IMR-90 (cell line): ENCODE measurements around the gene CMTM1. TPM values are rescaled to one million over a fixed set of nuclear protein-coding genes. Genes with fewer than 3 reads are reported as not detected.

Source experiments
- ATAC-seq: fragments of 200-7000 bp; cut with Tn5 transposase; 2 replicates; pipeline ENCODE4 v1.9.1; 2020; ENCODE audit warnings: low read depth, mild to moderate bottlenecking, moderate library complexity
- BruUV-seq: library from RNA; stranded (reverse); fragments of 400-500 nt; replicated peaks from 2 replicates; lab custom pipeline; 2021; lab: Mats Ljungman, UMichigan
- CTCF ChIA-PET: fragments of 300-600 bp; formaldehyde crosslinking; extraction: SDS; loops from one replicate; lab custom pipeline; 2021; ENCODE audit warnings: antibody characterized with exemption; lab: Yijun Ruan, JAX
- POLR2A ChIA-PET: fragments of 300-600 bp; sonication (Branson Sonifier 250); formaldehyde crosslinking; loops from one replicate; lab custom pipeline; 2022; ENCODE audit warnings: antibody characterized with exemption; ENCODE audit not compliant: unreplicated experiment; lab: Charles Lee
- DNase-seq: peaks from one replicate; pipeline ENCODE4 v3.0.0; 2013
- H2AFZ ChIP-seq: replicated peaks from 2 replicates; pipeline ENCODE3; 2013; ENCODE audit warnings: low read length, mild to moderate bottlenecking; ENCODE audit not compliant: poor library complexity
- H2AK5ac ChIP-seq: 2 replicates; pipeline ENCODE4 v1.6.1; 2013; ENCODE audit warnings: low read depth, low read length, inconsistent platforms
- H2AK9ac ChIP-seq: replicated peaks from 2 replicates; pipeline ENCODE3; 2013; ENCODE audit warnings: mild to moderate bottlenecking, low read depth, low read length, moderate library complexity; ENCODE audit not compliant: poor library complexity
- H2BK120ac ChIP-seq: 2 replicates; pipeline ENCODE4 v1.6.1; 2013; ENCODE audit warnings: low read depth, low read length, inconsistent platforms
- H2BK15ac ChIP-seq: 3 replicates; pipeline ENCODE4 v1.6.1; 2013; ENCODE audit warnings: low read depth, low read length, inconsistent platforms
- H2BK20ac ChIP-seq: 2 replicates; pipeline ENCODE4 v1.6.1; 2013; ENCODE audit warnings: low read depth, mild to moderate bottlenecking, inconsistent platforms, low read length, moderate library complexity
- H2BK5ac ChIP-seq: 2 replicates; pipeline ENCODE4 v1.6.1; 2013; ENCODE audit warnings: mild to moderate bottlenecking, low read depth, low read length, inconsistent platforms; ENCODE audit not compliant: poor library complexity, severe bottlenecking
- H3K14ac ChIP-seq: replicated peaks from 2 replicates; pipeline ENCODE4 v1.6.1; 2013; ENCODE audit warnings: low read depth, low read length, inconsistent platforms
- H3K18ac ChIP-seq: 2 replicates; pipeline ENCODE4 v1.6.1; 2013; ENCODE audit warnings: low read depth, low read length, control low read depth
- H3K23ac ChIP-seq: 2 replicates; pipeline ENCODE4 v1.6.1; 2013; ENCODE audit warnings: low read depth, low read length, inconsistent platforms
- H3K27ac ChIP-seq: 2 replicates; pipeline ENCODE4 v1.5.1; 2013; ENCODE audit warnings: mild to moderate bottlenecking, control low read depth, low read length; ENCODE audit not compliant: insufficient read depth
- H3K27me3 ChIP-seq: 2 replicates; pipeline ENCODE4 v1.6.1; 2013; ENCODE audit warnings: low read length; ENCODE audit not compliant: control insufficient read depth, insufficient read depth
- H3K36me3 ChIP-seq: 2 replicates; pipeline ENCODE4 v1.6.1; 2013; ENCODE audit warnings: low read length, mixed read lengths; ENCODE audit not compliant: control insufficient read depth, insufficient read depth
- H3K4ac ChIP-seq: 2 replicates; pipeline ENCODE4 v1.6.1; 2013; ENCODE audit warnings: low read depth, low read length, inconsistent platforms
- H3K4me1 ChIP-seq: 2 replicates; pipeline ENCODE4 v1.6.1; 2013; ENCODE audit warnings: low read length, mixed read lengths; ENCODE audit not compliant: control insufficient read depth, insufficient read depth
- H3K4me2 ChIP-seq: 2 replicates; pipeline ENCODE4 v1.6.1; 2013; ENCODE audit warnings: low read depth, mild to moderate bottlenecking, control low read depth, low read length, moderate library complexity
- H3K4me3 ChIP-seq: 2 replicates; pipeline ENCODE4 v1.5.1; 2013; ENCODE audit warnings: low read depth, mild to moderate bottlenecking, control low read depth, low read length, moderate library complexity; ENCODE audit not compliant: insufficient read depth
- H3K56ac ChIP-seq: 2 replicates; pipeline ENCODE4 v1.6.1; 2013; ENCODE audit warnings: low read length, inconsistent platforms; ENCODE audit not compliant: insufficient read depth; ENCODE audit errors: extremely low read depth
- H3K79me1 ChIP-seq, 2 experiments: 2 replicates each; pipeline ENCODE4 v1.6.1; 2013; ENCODE audit warnings: low read length in 2 of 2, inconsistent platforms in 1 of 2, low read depth in 1 of 2
- H3K9ac ChIP-seq: 2 replicates; pipeline ENCODE4 v1.6.1; 2013; ENCODE audit warnings: low read depth, low read length, control low read depth
- H3K9me1 ChIP-seq: 2 replicates; pipeline ENCODE4 v1.6.1; 2013; ENCODE audit warnings: low read length, inconsistent platforms; ENCODE audit not compliant: insufficient read depth
- H3K9me3 ChIP-seq: 2 replicates; pipeline ENCODE4 v1.6.1; 2013; ENCODE audit warnings: low read length; ENCODE audit not compliant: control insufficient read depth, insufficient read depth
- H4K20me1 ChIP-seq: 2 replicates; pipeline ENCODE4 v1.6.1; 2013; ENCODE audit warnings: low read length, inconsistent platforms; ENCODE audit not compliant: insufficient read depth
- H4K5ac ChIP-seq: 2 replicates; pipeline ENCODE4 v1.6.1; 2013; ENCODE audit warnings: mild to moderate bottlenecking, low read depth, low read length, control low read depth
- H4K8ac ChIP-seq, 2 experiments: 2 replicates each; pipeline ENCODE4 v1.6.1; 2013; ENCODE audit warnings: low read depth in 2 of 2, low read length in 2 of 2, control low read depth in 1 of 2, inconsistent platforms in 1 of 2
- H4K91ac ChIP-seq: 2 replicates; pipeline ENCODE4 v1.6.1; 2013; ENCODE audit warnings: low read depth, low read length, inconsistent platforms; ENCODE audit not compliant: insufficient read depth
- POLR2A ChIP-seq: IDR thresholded peaks from 2 replicates; pipeline ENCODE4 v1.6.1; 2012; ENCODE audit warnings: mild to moderate bottlenecking, low read depth, low read length
- WGBS, 2 experiments: methylation state at CpG; one replicate each; pipeline versions ENCODE4 v1.1.5 to v1.1.7; 2013; ENCODE audit warnings: missing lambda C conversion rate in 2 of 2; ENCODE audit not compliant: insufficient read length in 1 of 2; ENCODE audit errors: extremely low coverage in 2 of 2; 5-methylcytosine and 5-hydroxymethylcytosine counted together
- dilution Hi-C: fragments of 300-500 bp; cut with HindIII; formaldehyde crosslinking; loops from one replicate; pipeline ENCODE4 v1.14.3; 2018; ENCODE audit warnings: low sequenced_read_pairs; ENCODE audit not compliant: unreplicated experiment
- in situ Hi-C: fragments of 300-500 bp; cut with MboI; formaldehyde crosslinking; loops from 3 replicates; pipeline ENCODE4 v1.14.3; 2019; ENCODE audit warnings: low sequenced_read_pairs, inconsistent platforms, mixed read lengths
- intact Hi-C: fragments of 100-400 bp; cut with micrococcal nuclease; formaldehyde crosslinking; loops from 2 replicates; pipeline ENCODE4 v1.10.0; 2022
- polyA plus RNA-seq, 3 experiments: library from polyadenylated mRNA; depleted of rRNA; stranded (reverse); fragments of >200 nt; gene quantifications; 2 replicates each; pipeline ENCODE4 v1.2.3, GENCODE V29; 2012; ENCODE audit warnings: low replicate concordance in 1 of 3
- total RNA-seq: library from RNA; depleted of rRNA; stranded (reverse); fragments of >200 nt; gene quantifications from 2 replicates; pipeline ENCODE4 v1.2.3, GENCODE V29; 2012
- TF ChIP-seq, protein P1 (sequence below): fragments of 150-350 bp; IDR thresholded peaks from 2 replicates; pipeline ENCODE4 v1.6.1; 2016; ENCODE audit warnings: low read depth, mild to moderate bottlenecking, low read length, moderate library complexity, borderline replicate concordance

The CMTM1 gene
- total and polyA plus RNA-seq, 2 of the 4 experiments (the other 2 are of a cell fraction) = 0.54 to 2.1 TPM

DNA sequence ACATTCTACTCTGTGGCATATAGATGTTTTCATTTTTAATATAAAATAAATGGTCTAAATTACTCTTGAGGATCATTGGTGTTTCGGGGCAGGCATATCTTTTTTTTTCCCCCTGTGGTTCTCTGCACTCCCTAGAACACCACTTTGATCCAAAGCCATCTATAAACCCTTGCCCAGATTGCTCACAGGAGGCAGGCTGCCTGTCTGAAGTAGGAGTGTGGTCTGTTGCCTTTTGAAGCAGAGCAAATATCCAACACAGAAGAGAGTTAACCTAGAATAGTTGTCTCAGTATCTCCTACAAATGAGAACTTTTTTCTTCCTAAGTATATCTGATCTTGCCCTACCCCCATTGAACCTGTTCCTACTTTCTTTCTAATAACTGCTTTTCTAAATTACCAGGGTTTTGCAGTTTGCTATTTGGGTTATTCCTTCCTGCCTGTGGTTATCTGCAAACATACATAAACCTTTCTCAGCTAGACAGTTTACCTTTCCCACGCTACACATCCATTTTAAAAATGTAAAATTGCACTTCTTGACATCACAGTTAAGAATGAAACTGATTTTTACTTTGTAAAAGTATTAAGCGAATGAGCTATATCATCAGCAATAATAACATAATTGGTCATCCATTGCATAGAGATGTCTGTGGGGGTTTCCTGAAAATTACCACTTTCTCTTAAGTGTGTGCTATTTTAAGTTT is 4.7 kb upstream of the CMTM1 start:
- in situ Hi-C loops = no loop called here
- POLR2A ChIA-PET = no interaction called here

More for the DNA sequence above, 4.7 kb upstream of the CMTM1 start:
- no peaks in the 10 kb centered on the region for H3K27me3 ChIP-seq
- no peak overlapping the region for H2BK15ac ChIP-seq
- no peak overlapping the region for H4K8ac ChIP-seq
- no peak overlapping the region for H3K4me2 ChIP-seq
- no peak for TF ChIP-seq POLR2A
- TF ChIP-seq, protein P1, sequence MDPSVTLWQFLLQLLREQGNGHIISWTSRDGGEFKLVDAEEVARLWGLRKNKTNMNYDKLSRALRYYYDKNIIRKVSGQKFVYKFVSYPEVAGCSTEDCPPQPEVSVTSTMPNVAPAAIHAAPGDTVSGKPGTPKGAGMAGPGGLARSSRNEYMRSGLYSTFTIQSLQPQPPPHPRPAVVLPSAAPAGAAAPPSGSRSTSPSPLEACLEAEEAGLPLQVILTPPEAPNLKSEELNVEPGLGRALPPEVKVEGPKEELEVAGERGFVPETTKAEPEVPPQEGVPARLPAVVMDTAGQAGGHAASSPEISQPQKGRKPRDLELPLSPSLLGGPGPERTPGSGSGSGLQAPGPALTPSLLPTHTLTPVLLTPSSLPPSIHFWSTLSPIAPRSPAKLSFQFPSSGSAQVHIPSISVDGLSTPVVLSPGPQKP = no peak
- H3K23ac ChIP-seq = no peak overlapping the region
- intact Hi-C loops = no loop called here
- peaks cover 15 to 46% of the 10 kb centered on the region in 2 experiments; a peak in 3 of 4 replicates for H3K79me1 ChIP-seq
- dilution Hi-C loops = no loop called here
- peaks cover 22% of the 10 kb centered on the region for H3K36me3 ChIP-seq
- H3K18ac ChIP-seq = no peak overlapping the region
- H4K91ac ChIP-seq = no peak overlapping the region
- H2BK120ac ChIP-seq = no peak overlapping the region
- CTCF ChIA-PET = no interaction called here
- H3K14ac ChIP-seq = no peak overlapping the region
- no peak overlapping the region for H2BK5ac ChIP-seq
- no peak overlapping the region for H3K9ac ChIP-seq
- H3K4me3 ChIP-seq = no peak overlapping the region
- no peak overlapping the region for H2AK9ac ChIP-seq
- H3K4me1 ChIP-seq = no peaks in the 10 kb centered on the region
- no TSS peak for BruUV-seq
- no peak overlapping the region for H4K5ac ChIP-seq
- H3K9me3 ChIP-seq = no peaks in the 10 kb centered on the region
- no peak overlapping the region for H3K27ac ChIP-seq
- H3K9me1 ChIP-seq = no peaks in the 10 kb centered on the region
- no peak overlapping the region for H2AFZ ChIP-seq
- WGBS, 2 experiments = no CpG with 5 or more reads among the region's 3 CpGs
- H3K56ac ChIP-seq = no peak overlapping the region
- ATAC-seq (no peak), DNase-seq (no peak)
- 0 out of 2 replicates have a peak, but pooled peaks cover 3% of the 10 kb centered on the region for H4K20me1 ChIP-seq
- no peak overlapping the region for H2AK5ac ChIP-seq
- no peak overlapping the region for H3K4ac ChIP-seq
- no peak overlapping the region for H2BK20ac ChIP-seq
